Endothelial cell of umbilical vein (primary cell): ENCODE results near the gene HOXB4.

Source experiments
- EZH2 ChIP-seq: IDR thresholded peaks from 2 replicates; pipeline ENCODE4 v1.6.1; 2012; ENCODE audit warnings: borderline replicate concordance, low read depth, mild to moderate bottlenecking, moderate library complexity, low read length, inconsistent platforms; ENCODE audit not compliant: severe bottlenecking
- TF ChIP-seq, protein P1 (sequence below), 2 donors: IDR thresholded peaks; 1 replicate in 1 of 2; 2 replicates in 1 of 2; pipeline ENCODE4 v1.5.1; 2011; ENCODE audit warnings: low read length in 2 of 2, mild to moderate bottlenecking in 2 of 2, moderate library complexity in 2 of 2, control low read depth in 1 of 2, inconsistent platforms in 1 of 2, low read depth in 1 of 2; ENCODE audit not compliant: insufficient read depth in 1 of 2; ENCODE audit errors: extremely low read depth in 1 of 2
- TF ChIP-seq, protein P2 (sequence below): IDR thresholded peaks from 2 replicates; pipeline ENCODE4 v1.6.1; 2011; ENCODE audit not compliant: insufficient read depth, insufficient read length

DNA sequence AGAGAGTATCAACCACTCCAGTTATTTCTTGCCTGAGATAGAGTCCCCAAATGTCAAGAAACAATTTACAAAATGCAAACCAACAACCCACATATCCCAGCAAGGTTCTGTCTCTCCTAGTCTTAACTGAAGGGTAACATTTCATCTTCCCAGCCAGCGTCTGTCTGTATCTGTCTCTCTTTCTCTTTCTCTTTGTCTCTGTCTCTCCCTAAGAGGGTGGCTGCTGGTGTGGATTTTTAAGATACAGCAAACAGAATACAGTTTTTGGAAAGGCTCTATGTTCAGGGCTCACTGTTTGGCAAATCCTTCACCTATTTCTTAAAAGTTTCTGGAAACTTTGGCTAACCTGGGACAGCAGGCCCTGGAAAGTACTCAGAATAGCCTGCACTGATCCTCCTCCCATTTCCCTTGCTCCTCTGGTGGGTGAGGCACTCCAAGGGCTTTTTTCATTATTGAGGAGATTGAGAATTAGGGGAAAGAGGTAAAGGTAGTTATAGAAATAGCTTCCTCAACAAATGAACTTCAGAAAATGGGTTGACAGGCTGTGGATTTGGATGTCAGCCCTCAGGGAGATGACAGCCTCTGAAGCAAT lies 6.2 kb downstream of the HOXB4 start:
- TF ChIP-seq EZH2 = no peak
- TF ChIP-seq, protein P1, sequence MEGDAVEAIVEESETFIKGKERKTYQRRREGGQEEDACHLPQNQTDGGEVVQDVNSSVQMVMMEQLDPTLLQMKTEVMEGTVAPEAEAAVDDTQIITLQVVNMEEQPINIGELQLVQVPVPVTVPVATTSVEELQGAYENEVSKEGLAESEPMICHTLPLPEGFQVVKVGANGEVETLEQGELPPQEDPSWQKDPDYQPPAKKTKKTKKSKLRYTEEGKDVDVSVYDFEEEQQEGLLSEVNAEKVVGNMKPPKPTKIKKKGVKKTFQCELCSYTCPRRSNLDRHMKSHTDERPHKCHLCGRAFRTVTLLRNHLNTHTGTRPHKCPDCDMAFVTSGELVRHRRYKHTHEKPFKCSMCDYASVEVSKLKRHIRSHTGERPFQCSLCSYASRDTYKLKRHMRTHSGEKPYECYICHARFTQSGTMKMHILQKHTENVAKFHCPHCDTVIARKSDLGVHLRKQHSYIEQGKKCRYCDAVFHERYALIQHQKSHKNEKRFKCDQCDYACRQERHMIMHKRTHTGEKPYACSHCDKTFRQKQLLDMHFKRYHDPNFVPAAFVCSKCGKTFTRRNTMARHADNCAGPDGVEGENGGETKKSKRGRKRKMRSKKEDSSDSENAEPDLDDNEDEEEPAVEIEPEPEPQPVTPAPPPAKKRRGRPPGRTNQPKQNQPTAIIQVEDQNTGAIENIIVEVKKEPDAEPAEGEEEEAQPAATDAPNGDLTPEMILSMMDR (IDR thresholded peaks at IDR 0.05; ENCODE audit: extremely low read depth in 1 of 2, insufficient read depth in 1 of 2, low read depth in 1 of 2, low read length in 2 of 2) = no peak
- TF ChIP-seq, protein P2, sequence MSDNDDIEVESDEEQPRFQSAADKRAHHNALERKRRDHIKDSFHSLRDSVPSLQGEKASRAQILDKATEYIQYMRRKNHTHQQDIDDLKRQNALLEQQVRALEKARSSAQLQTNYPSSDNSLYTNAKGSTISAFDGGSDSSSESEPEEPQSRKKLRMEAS = no peak
